ENCODE data around the gene PTDSS2. TPM values are rescaled to one million over a fixed set of nuclear protein-coding genes. Genes with fewer than 3 reads are reported as not detected.

PTDSS2 gene
- total and polyA plus RNA-seq, 8 donors = 11.6 to 264 (median 25.1) TPM

GRCh38 chr11:437228-437870, 12.7 kb upstream of the PTDSS2 start:
- intact Hi-C loops (cut with DNase I; ENCODE audit: low total_unique reads) = no loop called here
- Histone ChIP-seq H3K9me3 (no peaks in the 10 kb centered on the region), H3K4me3 (no peak overlapping the region), H3K36me3 (no peaks in the 10 kb centered on the region), H3K27ac (no peak overlapping the region), H3K27me3 (peaks cover 0 to 53% (median 7%) of the 10 kb centered on the region in 3 donors), H3K4me1 (peaks cover 8 to 21% (median 18%) of the 10 kb centered on the region in 4 donors)
- TF ChIP-seq CTCF (IDR thresholded peaks at IDR 0.05) (no peak), EP300 (IDR thresholded peaks at IDR 0.05) (no peak), POLR2A (IDR thresholded peaks at IDR 0.05) (no peak), POLR2AphosphoS5 (IDR thresholded peaks at IDR 0.05) (no peak)
- WGBS, 5 donors = 74 to 86% (median 83%) methylated on average over 16 to 17 of the region's 17 CpGs
- no peak for DNase-seq

GRCh38 chr11:438101-438844, 11.8 kb upstream of the PTDSS2 start:
- no peaks in the 10 kb centered on the region for H3K36me3 ChIP-seq
- H3K4me1 ChIP-seq = peaks cover 8 to 25% (median 19%) of the 10 kb centered on the region in 4 donors
- 77 to 89% (median 83%) methylated on average over 13 to 21 of the region's 21 CpGs for WGBS, 5 donors
- no peaks in the 10 kb centered on the region for H3K9me3 ChIP-seq
- H3K4me3 ChIP-seq = no peak overlapping the region
- TF ChIP-seq EP300 (IDR thresholded peaks at IDR 0.05) (no peak), POLR2AphosphoS5 (IDR thresholded peaks at IDR 0.05) (no peak), POLR2A (IDR thresholded peaks at IDR 0.05) (no peak), CTCF (IDR thresholded peaks at IDR 0.05) (no peak)
- no peak for DNase-seq
- intact Hi-C loops (cut with DNase I; ENCODE audit: low total_unique reads) = no loop called here
- H3K27ac ChIP-seq = no peak overlapping the region
- peaks cover 0 to 55% (median 7%) of the 10 kb centered on the region in 3 donors for H3K27me3 ChIP-seq

GRCh38 chr11:439315-440064, 10.6 kb upstream of the PTDSS2 start:
- Histone ChIP-seq H3K4me3 (no peak overlapping the region), H3K27ac (no peak overlapping the region), H3K27me3 (peaks cover 0 to 66% (median 7%) of the 10 kb centered on the region in 3 donors), H3K9me3 (no peaks in the 10 kb centered on the region), H3K4me1 (peaks cover 8 to 27% (median 24%) of the 10 kb centered on the region in 4 donors), H3K36me3 (no peaks in the 10 kb centered on the region)
- intact Hi-C loops (cut with DNase I; ENCODE audit: low total_unique reads) = no loop called here
- 85 to 91% (median 88%) methylated on average over 20 to 23 of the region's 23 CpGs for WGBS, 5 donors
- no peak for DNase-seq
- TF ChIP-seq CTCF (IDR thresholded peaks at IDR 0.05) (no peak), EP300 (IDR thresholded peaks at IDR 0.05) (no peak), POLR2A (IDR thresholded peaks at IDR 0.05) (no peak), POLR2AphosphoS5 (IDR thresholded peaks at IDR 0.05) (no peak)

All from stomach (tissue), 9 donors.